KMS-11 (cell line): ENCODE measurements around the gene TMEM63B.

Experiments used
- H2AFZ ChIP-seq: fragments of 200-600 bp; sonication (generic); 2 replicates; pipeline ENCODE4 v1.6.1; 2016; ENCODE audit warnings: antibody characterized with exemption, mixed run types, low read depth
- H3K27ac ChIP-seq: fragments of 200-600 bp; sonication (generic); 2 replicates; pipeline ENCODE4 v1.6.1; 2016; ENCODE audit warnings: mild to moderate bottlenecking, mixed run types
- H3K27me3 ChIP-seq: fragments of 200-600 bp; sonication (generic); 2 replicates; pipeline ENCODE4 v1.6.1; 2017; ENCODE audit warnings: mild to moderate bottlenecking, low read depth, mixed run types, moderate library complexity; ENCODE audit not compliant: insufficient read depth
- H3K36me3 ChIP-seq: fragments of 200-600 bp; sonication (generic); 2 replicates; pipeline ENCODE4 v1.6.1; 2017; ENCODE audit warnings: mild to moderate bottlenecking, mixed run types; ENCODE audit not compliant: insufficient read depth
- H3K4me1 ChIP-seq: fragments of 200-600 bp; sonication (generic); 2 replicates; pipeline ENCODE4 v1.6.1; 2016; ENCODE audit warnings: mild to moderate bottlenecking, low read depth, mixed run types; ENCODE audit not compliant: poor library complexity, severe bottlenecking
- H3K4me2 ChIP-seq: fragments of 200-600 bp; sonication (generic); 2 replicates; pipeline ENCODE4 v1.7.0; 2016; ENCODE audit warnings: mild to moderate bottlenecking, mixed run types
- H3K4me3 ChIP-seq: fragments of 200-600 bp; sonication (generic); IDR thresholded peaks from 2 replicates; pipeline ENCODE4 v1.6.1; 2017; ENCODE audit warnings: low read depth, low read length, mixed read lengths; ENCODE audit not compliant: insufficient read depth
- H3K79me2 ChIP-seq: fragments of 200-600 bp; sonication (generic); 2 replicates; pipeline ENCODE4 v1.6.1; 2016; ENCODE audit warnings: low read depth, mixed run types; ENCODE audit not compliant: insufficient read depth
- H3K9ac ChIP-seq: fragments of 200-600 bp; sonication (generic); 2 replicates; pipeline ENCODE4 v1.6.1; 2016; ENCODE audit warnings: mild to moderate bottlenecking, mixed run types
- H4K20me1 ChIP-seq: fragments of 200-600 bp; sonication (generic); 2 replicates; pipeline ENCODE4 v1.6.1; 2016; ENCODE audit warnings: mild to moderate bottlenecking, mixed run types; ENCODE audit not compliant: insufficient read depth
- TF ChIP-seq, protein P1 (sequence below): fragments of 200-600 bp; sonication (generic); conservative IDR thresholded peaks from 2 replicates; pipeline ENCODE4 v1.6.1; 2017; ENCODE audit warnings: low read depth, mild to moderate bottlenecking, antibody characterized with exemption, low read length, moderate library complexity, mixed read lengths

Gene TMEM63B

GRCh38 chr6:44146685-44147084 is 19.3 kb downstream of the TMEM63B start:
- Histone ChIP-seq H3K27me3 (no peaks in the 10 kb centered on the region), H2AFZ (no peak overlapping the region), H4K20me1 (no peaks in the 10 kb centered on the region), H3K27ac (no peak overlapping the region), H3K4me1 (no peaks in the 10 kb centered on the region), H3K79me2 (no peaks in the 10 kb centered on the region), H3K36me3 (no peaks in the 10 kb centered on the region), H3K4me3 (no peak overlapping the region), H3K9ac (no peak overlapping the region), H3K4me2 (no peak overlapping the region)
- TF ChIP-seq, protein P1, sequence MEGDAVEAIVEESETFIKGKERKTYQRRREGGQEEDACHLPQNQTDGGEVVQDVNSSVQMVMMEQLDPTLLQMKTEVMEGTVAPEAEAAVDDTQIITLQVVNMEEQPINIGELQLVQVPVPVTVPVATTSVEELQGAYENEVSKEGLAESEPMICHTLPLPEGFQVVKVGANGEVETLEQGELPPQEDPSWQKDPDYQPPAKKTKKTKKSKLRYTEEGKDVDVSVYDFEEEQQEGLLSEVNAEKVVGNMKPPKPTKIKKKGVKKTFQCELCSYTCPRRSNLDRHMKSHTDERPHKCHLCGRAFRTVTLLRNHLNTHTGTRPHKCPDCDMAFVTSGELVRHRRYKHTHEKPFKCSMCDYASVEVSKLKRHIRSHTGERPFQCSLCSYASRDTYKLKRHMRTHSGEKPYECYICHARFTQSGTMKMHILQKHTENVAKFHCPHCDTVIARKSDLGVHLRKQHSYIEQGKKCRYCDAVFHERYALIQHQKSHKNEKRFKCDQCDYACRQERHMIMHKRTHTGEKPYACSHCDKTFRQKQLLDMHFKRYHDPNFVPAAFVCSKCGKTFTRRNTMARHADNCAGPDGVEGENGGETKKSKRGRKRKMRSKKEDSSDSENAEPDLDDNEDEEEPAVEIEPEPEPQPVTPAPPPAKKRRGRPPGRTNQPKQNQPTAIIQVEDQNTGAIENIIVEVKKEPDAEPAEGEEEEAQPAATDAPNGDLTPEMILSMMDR: no peak

DNA sequence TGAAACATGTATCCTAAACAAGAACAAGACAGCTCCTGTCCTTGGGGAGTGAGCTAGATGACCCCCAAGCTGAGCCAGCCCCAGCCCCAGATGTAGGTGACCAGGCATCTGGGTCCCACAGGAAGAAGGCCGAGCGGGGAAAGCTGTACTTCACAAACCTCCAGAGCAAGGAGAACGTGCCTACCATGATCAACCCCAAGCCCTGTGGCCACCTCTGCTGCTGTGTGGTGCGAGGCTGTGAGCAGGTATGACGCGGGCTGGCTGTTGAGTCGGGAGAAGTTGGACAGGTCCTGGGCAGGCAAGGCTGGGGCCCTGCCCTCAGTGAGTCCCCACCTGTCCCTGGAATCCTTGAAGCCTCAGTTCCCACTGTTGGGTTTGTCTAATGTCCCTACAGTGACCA is 19.9 kb downstream of the TMEM63B start:
- Histone ChIP-seq H3K36me3 (no peaks in the 10 kb centered on the region), H3K27me3 (no peaks in the 10 kb centered on the region), H4K20me1 (no peaks in the 10 kb centered on the region), H3K4me2 (no peak overlapping the region), H3K4me3 (no peak overlapping the region), H2AFZ (no peak overlapping the region), H3K9ac (no peak overlapping the region), H3K4me1 (no peaks in the 10 kb centered on the region), H3K27ac (no peak overlapping the region), H3K79me2 (no peaks in the 10 kb centered on the region)
- TF ChIP-seq, protein P1: no peak

DNA sequence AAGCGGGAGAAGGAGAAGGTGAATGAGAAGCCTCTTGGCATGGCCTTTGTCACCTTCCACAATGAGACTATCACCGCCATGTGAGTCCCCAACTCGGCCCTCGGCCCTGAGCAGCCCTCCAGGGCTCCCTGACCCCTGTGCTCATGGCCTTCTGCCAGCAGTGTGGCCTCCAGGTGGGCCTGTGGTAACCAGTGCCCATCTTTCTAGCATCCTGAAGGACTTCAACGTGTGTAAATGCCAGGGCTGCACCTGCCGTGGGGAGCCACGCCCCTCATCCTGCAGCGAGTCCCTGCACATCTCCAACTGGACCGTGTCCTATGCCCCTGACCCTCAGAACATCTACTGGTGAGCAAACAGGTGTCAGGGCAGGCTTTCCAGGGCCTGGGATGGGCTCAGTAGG is 21.0 kb downstream of the TMEM63B start:
- Histone ChIP-seq H3K27me3 (no peaks in the 10 kb centered on the region), H3K79me2 (no peaks in the 10 kb centered on the region), H3K4me3 (no peak overlapping the region), H3K4me2 (no peak overlapping the region), H3K9ac (no peak overlapping the region), H3K4me1 (no peaks in the 10 kb centered on the region), H2AFZ (no peak overlapping the region), H3K27ac (no peak overlapping the region), H4K20me1 (no peaks in the 10 kb centered on the region), H3K36me3 (no peaks in the 10 kb centered on the region)
- TF ChIP-seq, protein P1: no peak

DNA sequence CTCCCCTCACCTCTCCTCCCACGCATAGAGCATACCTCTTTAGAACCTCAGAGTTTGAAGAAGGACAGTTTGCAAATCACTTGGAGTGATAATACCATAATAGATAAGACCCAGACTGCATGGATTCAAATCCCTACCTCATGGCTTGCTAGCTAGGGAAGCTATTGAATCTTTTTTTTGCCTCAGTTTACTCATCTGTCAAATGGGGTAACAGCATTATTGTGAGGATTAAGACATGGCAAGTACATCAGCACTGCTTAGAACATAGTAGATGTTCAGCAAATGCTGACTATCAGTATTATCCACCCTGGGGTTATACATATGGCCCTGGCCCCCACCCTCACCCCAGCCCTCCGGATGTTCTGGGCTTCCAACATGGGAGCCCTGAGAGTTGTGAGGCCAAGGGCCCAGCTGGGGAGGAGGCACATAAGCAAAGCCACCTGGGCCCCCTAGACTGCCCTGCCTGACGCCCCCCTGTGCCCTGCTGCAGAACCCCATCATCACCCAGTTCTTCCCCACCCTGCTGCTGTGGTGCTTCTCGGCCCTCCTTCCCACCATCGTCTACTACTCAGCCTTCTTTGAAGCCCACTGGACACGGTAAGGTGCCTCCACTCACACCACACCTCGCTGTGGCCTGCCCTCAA is 22.1 kb downstream of the TMEM63B start:
- Histone ChIP-seq H4K20me1 (no peaks in the 10 kb centered on the region), H3K27ac (no peak overlapping the region), H2AFZ (no peak overlapping the region), H3K9ac (no peak overlapping the region), H3K4me2 (no peak overlapping the region), H3K79me2 (no peaks in the 10 kb centered on the region), H3K4me3 (no peak overlapping the region), H3K4me1 (no peaks in the 10 kb centered on the region), H3K36me3 (no peaks in the 10 kb centered on the region), H3K27me3 (no peaks in the 10 kb centered on the region)
- TF ChIP-seq, protein P1: no peak
